CD4-positive, alpha-beta memory T cell (primary cell): Measurements from ENCODE around the gene MSH3. TPM values are rescaled to one million over a fixed set of nuclear protein-coding genes. Genes with fewer than 3 reads are reported as not detected.

Experiments
- CTCF ChIA-PET: fragments of 350-600 bp; sonication (Branson Sonifier 250); formaldehyde crosslinking; loops from one replicate; lab custom pipeline; 2021; ENCODE audit warnings: inconsistent platforms; ENCODE audit not compliant: partially characterized antibody; lab: Charles Lee
- POLR2A ChIA-PET: fragments of 350-600 bp; sonication (Branson Sonifier 250); formaldehyde crosslinking; loops from one replicate; lab custom pipeline; 2021; ENCODE audit not compliant: partially characterized antibody; lab: Charles Lee
- DNase-seq, 5 donors: peaks; one replicate each; pipeline versions ENCODE4 v3.0.0 to v3.0.0-alpha.2; 2020 to 2022; ENCODE audit warnings: mixed read lengths in 1 of 5
- H3K27ac ChIP-seq: one replicate; pipeline ENCODE4 v1.7.0; 2013; ENCODE audit warnings: low read depth, low read length
- H3K27me3 ChIP-seq: 2 replicates; pipeline ENCODE4 v1.7.0; 2013; ENCODE audit warnings: mild to moderate bottlenecking, low read length, moderate library complexity; ENCODE audit not compliant: insufficient read depth
- H3K36me3 ChIP-seq: 2 replicates; pipeline ENCODE4 v1.7.0; 2013; ENCODE audit warnings: mild to moderate bottlenecking, low read length, moderate library complexity; ENCODE audit not compliant: insufficient read depth
- H3K4me1 ChIP-seq: 2 replicates; pipeline ENCODE4 v1.7.0; 2013; ENCODE audit warnings: mild to moderate bottlenecking, low read length, moderate library complexity; ENCODE audit not compliant: insufficient read depth
- H3K4me3 ChIP-seq, 2 donors: one replicate each; pipeline ENCODE4 v1.7.0; 2013; ENCODE audit warnings: low read length in 2 of 2, mild to moderate bottlenecking in 1 of 2
- H3K9me3 ChIP-seq, 2 donors: one replicate each; pipeline ENCODE4 v1.7.0; 2013; ENCODE audit warnings: low read length in 2 of 2, control low read depth in 1 of 2; ENCODE audit not compliant: control insufficient read depth in 1 of 2
- H3K27ac Mint-ChIP-seq, 7 donors: one replicate each; pipeline ENCODE4 v1.8.0; 2020 to 2021; ENCODE audit warnings: mixed read lengths in 7 of 7, mild to moderate bottlenecking in 6 of 7, inconsistent platforms in 3 of 7, moderate library complexity in 3 of 7
- H3K27me3 Mint-ChIP-seq, 2 donors: one replicate each; pipeline ENCODE4 v1.8.0; 2020 to 2021; ENCODE audit warnings: mixed read lengths in 2 of 2
- H3K36me3 Mint-ChIP-seq, 2 donors: one replicate each; pipeline ENCODE4 v1.8.0; 2020 to 2021; ENCODE audit warnings: mixed read lengths in 2 of 2, inconsistent platforms in 1 of 2, mild to moderate bottlenecking in 1 of 2
- H3K4me1 Mint-ChIP-seq, 4 donors: one replicate each; pipeline ENCODE4 v1.8.0; 2020 to 2021; ENCODE audit warnings: mixed read lengths in 4 of 4, mild to moderate bottlenecking in 1 of 4
- H3K4me3 Mint-ChIP-seq, 8 donors: one replicate each; pipeline ENCODE4 v1.8.0; 2020 to 2021; ENCODE audit warnings: mixed read lengths in 8 of 8, mild to moderate bottlenecking in 7 of 8, moderate library complexity in 6 of 8, inconsistent platforms in 3 of 8
- H3K9me3 Mint-ChIP-seq, 8 donors: one replicate each; pipeline ENCODE4 v1.8.0; 2020 to 2021; ENCODE audit warnings: mixed read lengths in 8 of 8, mild to moderate bottlenecking in 5 of 8, inconsistent platforms in 3 of 8, moderate library complexity in 1 of 8
- intact Hi-C: fragments of 100-400 bp; cut with micrococcal nuclease; formaldehyde crosslinking; loops from one replicate; pipeline ENCODE4 v1.15.1; 2023
- polyA plus RNA-seq, 2 donors: library from polyadenylated mRNA; unstranded; fragments of 300-500 nt; fragmentation: Illumina TruSeq; gene quantifications; one replicate each; pipeline ENCODE4 v1.2.3, GENCODE V29; 2021
- total RNA-seq, 2 experiments: library from RNA; stranded (reverse); gene quantifications; one replicate each; pipeline ENCODE4 v1.2.3, GENCODE V29; 2021

MSH3 gene
- total and polyA plus RNA-seq, 4 experiments from 2014 or later = 14.3 to 17.1 (median 15.3) TPM

- H3K27ac ChIP-seq = no peak overlapping the region
- H3K4me1 Mint-ChIP-seq = no peaks in the 10 kb centered on the region
- ChIA-PET POLR2A (no interaction called here), CTCF (interaction anchor here (0.7 kb wide), 1 partner anchor 304 kb away, joined by 5 read pairs; no protein-coding TSS in a partner anchor)
- H3K36me3 Mint-ChIP-seq = peaks cover 39 to 63% of the 10 kb centered on the region in 2 donors
- H3K4me3 ChIP-seq = no peak overlapping the region
- no peaks in the 10 kb centered on the region for H3K27me3 Mint-ChIP-seq
- no peak overlapping the region for H3K27ac Mint-ChIP-seq
- no peaks in the 10 kb centered on the region for H3K36me3 ChIP-seq
- H3K9me3 Mint-ChIP-seq = no peaks in the 10 kb centered on the region
- H3K4me3 Mint-ChIP-seq = no peak overlapping the region
- H3K4me1 ChIP-seq = no peaks in the 10 kb centered on the region
- no peak for DNase-seq
- intact Hi-C loops = loop anchor here (10.0 kb wide), 1 partner anchor 300 kb away; no protein-coding TSS in a partner anchor
- H3K9me3 ChIP-seq = no peaks in the 10 kb centered on the region
- H3K27me3 ChIP-seq = no peaks in the 10 kb centered on the region
Observed at GRCh38 chr5:80804332-80804731, 149.9 kb downstream of the MSH3 start.

- Mint-ChIP-seq H3K27ac (peak overlapping the region in 1 of 7 donors; percentile 22), H3K36me3 (peaks cover 35 to 61% of the 10 kb centered on the region in 2 donors), H3K27me3 (no peaks in the 10 kb centered on the region), H3K9me3 (no peaks in the 10 kb centered on the region), H3K4me1 (peaks cover 0 to 2% (median 0%) of the 10 kb centered on the region in 4 donors), H3K4me3 (no peak overlapping the region)
- H3K27me3 ChIP-seq = no peaks in the 10 kb centered on the region
- no peaks in the 10 kb centered on the region for H3K36me3 ChIP-seq
- H3K9me3 ChIP-seq = no peaks in the 10 kb centered on the region
- intact Hi-C loops = loop anchor here (10.0 kb wide), 1 partner anchor 300 kb away; no protein-coding TSS in a partner anchor
- POLR2A ChIA-PET = no interaction called here
- no peak overlapping the region for H3K27ac ChIP-seq
- no peak overlapping the region for H3K4me3 ChIP-seq
- DNase-seq = no peak
- no peaks in the 10 kb centered on the region for H3K4me1 ChIP-seq
- CTCF ChIA-PET = no interaction called here
Observed at GRCh38 chr5:80805038-80805437, 150.6 kb downstream of the MSH3 start.

- no peaks in the 10 kb centered on the region for H3K27me3 Mint-ChIP-seq
- peaks cover 0 to under 1% (median 0%) of the 10 kb centered on the region in 8 donors for H3K9me3 Mint-ChIP-seq
- H3K27ac Mint-ChIP-seq = peak overlapping the region in 2 of 7 donors; percentile 8 to 26
- H3K27me3 ChIP-seq = no peaks in the 10 kb centered on the region
- intact Hi-C loops = loop anchor here (10.0 kb wide), 1 partner anchor 298 kb away; no protein-coding TSS in a partner anchor
- ChIA-PET CTCF (no interaction called here), POLR2A (no interaction called here)
- H3K4me1 Mint-ChIP-seq = peaks cover 0 to 4% (median 2%) of the 10 kb centered on the region in 4 donors
- no peaks in the 10 kb centered on the region for H3K9me3 ChIP-seq
- H3K4me3 ChIP-seq = no peak overlapping the region
- peaks cover 27 to 43% of the 10 kb centered on the region in 2 donors for H3K36me3 Mint-ChIP-seq
- no peak overlapping the region for H3K27ac ChIP-seq
- no peaks in the 10 kb centered on the region for H3K36me3 ChIP-seq
- H3K4me1 ChIP-seq = no peaks in the 10 kb centered on the region
- no peak overlapping the region for H3K4me3 Mint-ChIP-seq
- no peak for DNase-seq
Observed at GRCh38 chr5:80806929-80807328, 152.5 kb downstream of the MSH3 start.

GRCh38 chr5:80809451-80809850, 155.0 kb downstream of the MSH3 start:
- no peaks in the 10 kb centered on the region for H3K27me3 ChIP-seq
- ChIA-PET POLR2A (no interaction called here), CTCF (no interaction called here)
- no peaks in the 10 kb centered on the region for H3K9me3 ChIP-seq
- H3K36me3 ChIP-seq = peaks cover 1% of the 10 kb centered on the region
- DNase-seq = no peak
- Mint-ChIP-seq H3K36me3 (peaks cover 29 to 32% of the 10 kb centered on the region in 2 donors), H3K9me3 (peaks cover 0 to 5% (median 0%) of the 10 kb centered on the region in 8 donors), H3K4me3 (no peak overlapping the region), H3K27me3 (no peaks in the 10 kb centered on the region), H3K27ac (no peak overlapping the region), H3K4me1 (peaks cover 0 to 4% (median 2%) of the 10 kb centered on the region in 4 donors)
- no peaks in the 10 kb centered on the region for H3K4me1 ChIP-seq
- no peak overlapping the region for H3K27ac ChIP-seq
- intact Hi-C loops = loop anchor here (10.0 kb wide), 1 partner anchor 295 kb away; no protein-coding TSS in a partner anchor
- H3K4me3 ChIP-seq = no peak overlapping the region

GRCh38 chr5:80810425-80810824, 156.0 kb downstream of the MSH3 start:
- Histone ChIP-seq H3K4me3 (no peak overlapping the region), H3K9me3 (no peaks in the 10 kb centered on the region), H3K27ac (no peak overlapping the region), H3K27me3 (no peaks in the 10 kb centered on the region), H3K36me3 (peaks cover 5% of the 10 kb centered on the region), H3K4me1 (no peaks in the 10 kb centered on the region)
- Mint-ChIP-seq H3K9me3 (peaks cover 0 to 5% (median 0%) of the 10 kb centered on the region in 8 donors), H3K27ac (no peak overlapping the region), H3K27me3 (no peaks in the 10 kb centered on the region), H3K4me3 (no peak overlapping the region), H3K4me1 (peaks cover 0 to 4% (median 2%) of the 10 kb centered on the region in 4 donors), H3K36me3 (peaks cover 30 to 37% of the 10 kb centered on the region in 2 donors)
- ChIA-PET POLR2A (no interaction called here), CTCF (no interaction called here)
- intact Hi-C loops = no loop called here
- DNase-seq = no peak

GRCh38 chr5:80816590-80816989, 162.1 kb downstream of the MSH3 start:
- Mint-ChIP-seq H3K27me3 (no peaks in the 10 kb centered on the region), H3K9me3 (peaks cover 0 to 13% (median 1%) of the 10 kb centered on the region in 8 donors), H3K4me1 (peaks cover 0 to 2% (median 0%) of the 10 kb centered on the region in 4 donors), H3K27ac (peak overlapping the region in 1 of 7 donors; percentile 9), H3K36me3 (peaks cover 52 to 53% of the 10 kb centered on the region in 2 donors), H3K4me3 (no peak overlapping the region)
- POLR2A ChIA-PET = no interaction called here
- no peak overlapping the region for H3K4me3 ChIP-seq
- CTCF ChIA-PET = no interaction called here
- DNase-seq = no peak
- intact Hi-C loops = no loop called here
- H3K9me3 ChIP-seq = no peaks in the 10 kb centered on the region
- no peaks in the 10 kb centered on the region for H3K27me3 ChIP-seq
- H3K4me1 ChIP-seq = no peaks in the 10 kb centered on the region
- H3K27ac ChIP-seq = no peak overlapping the region
- H3K36me3 ChIP-seq = peaks cover 5% of the 10 kb centered on the region

- CTCF ChIA-PET = interaction anchor here (1.2 kb wide), 1 partner anchor 288 kb away, joined by 4 read pairs; no protein-coding TSS in a partner anchor
- POLR2A ChIA-PET = no interaction called here
- no peak overlapping the region for H3K4me3 ChIP-seq
- Mint-ChIP-seq H3K4me3 (no peak overlapping the region), H3K27ac (no peak overlapping the region), H3K27me3 (no peaks in the 10 kb centered on the region), H3K9me3 (peaks cover 0 to 29% (median 3%) of the 10 kb centered on the region in 8 donors), H3K36me3 (peaks cover 54 to 60% of the 10 kb centered on the region in 2 donors), H3K4me1 (peaks cover 0 to 2% (median 0%) of the 10 kb centered on the region in 4 donors)
- DNase-seq = no peak
- no peaks in the 10 kb centered on the region for H3K9me3 ChIP-seq
- intact Hi-C loops = no loop called here
- no peaks in the 10 kb centered on the region for H3K4me1 ChIP-seq
- H3K27me3 ChIP-seq = no peaks in the 10 kb centered on the region
- H3K27ac ChIP-seq = no peak overlapping the region
- no peaks in the 10 kb centered on the region for H3K36me3 ChIP-seq
Observed at GRCh38 chr5:80820685-80821084, 166.2 kb downstream of the MSH3 start.
